HepG2 (cell line): ENCODE measurements around the gene NDST1. TPM values are rescaled to one million over a fixed set of nuclear protein-coding genes. Genes with fewer than 3 reads are reported as not detected.

Experiments
- EEA1 ChIP-seq: sonication (generic); formaldehyde crosslinking; IDR thresholded peaks from 2 replicates; pipeline ENCODE4 v1.5.1; 2020; ENCODE audit warnings: mild to moderate bottlenecking, missing genetic modification reagents, borderline replicate concordance
- GLI4 ChIP-seq: sonication (generic); formaldehyde crosslinking; IDR thresholded peaks from 2 replicates; pipeline ENCODE4 v1.5.1; 2020; ENCODE audit warnings: missing genetic modification reagents, mild to moderate bottlenecking, moderate library complexity, borderline replicate concordance
- HOXA9 ChIP-seq: sonication (generic); formaldehyde crosslinking; IDR thresholded peaks from 2 replicates; pipeline ENCODE4 v1.8.1; 2022; ENCODE audit warnings: missing genetic modification reagents, mild to moderate bottlenecking, moderate library complexity, borderline replicate concordance
- IRX3 ChIP-seq: sonication (generic); formaldehyde crosslinking; IDR thresholded peaks from 2 replicates; pipeline ENCODE4 v1.8.1; 2023; ENCODE audit warnings: mild to moderate bottlenecking, low read depth, missing genetic modification reagents, borderline replicate concordance
- KAT7 ChIP-seq: IDR thresholded peaks from 2 replicates; pipeline ENCODE4 v1.6.1; 2018; ENCODE audit warnings: borderline replicate concordance, missing compliant biosample characterization
- RXRB ChIP-seq: IDR thresholded peaks from 2 replicates; pipeline ENCODE4 v1.6.1; 2016; ENCODE audit warnings: borderline replicate concordance, missing genetic modification reagents, missing compliant biosample characterization
- TRIM24 ChIP-seq: sonication (generic); formaldehyde crosslinking; IDR thresholded peaks from 2 replicates; pipeline ENCODE4 v1.8.0; 2022; ENCODE audit warnings: mild to moderate bottlenecking, missing genetic modification reagents
- ZNF124 ChIP-seq: sonication (generic); formaldehyde crosslinking; IDR thresholded peaks from 2 replicates; pipeline ENCODE4 v1.4.0; 2020; ENCODE audit warnings: missing genetic modification reagents
- ZNF3 ChIP-seq: IDR thresholded peaks from 2 replicates; pipeline ENCODE4 v1.7.0; 2017; ENCODE audit warnings: inconsistent platforms
- ZNF883 ChIP-seq: sonication (generic); formaldehyde crosslinking; IDR thresholded peaks from 2 replicates; pipeline ENCODE4 v1.5.1; 2020; ENCODE audit warnings: mild to moderate bottlenecking, missing genetic modification reagents; ENCODE audit errors: not compliant biosample characterization
- polyA plus RNA-seq, 8 experiments: library from polyadenylated mRNA; depleted of rRNA in 3 of 8; stranded (reverse) in 7 of 8; unstranded in 1 of 8; fragments of >200 nt; fragmentation: Illumina TruSeq in 4 of 8; extraction: Trizol in 4 of 8; gene quantifications; 2 replicates each; pipeline versions ENCODE4 v1.2.1 to v1.2.3, GENCODE V29; 2011 to 2016; ENCODE audit warnings: low read depth in 4 of 8, missing spikeins in 1 of 8, mixed read lengths in 1 of 8; ENCODE audit not compliant: insufficient read depth in 1 of 8
- total RNA-seq, 5 experiments: library from RNA; depleted of rRNA; stranded (reverse); fragments of >200 nt; fragmentation: Illumina TruSeq; extraction: Trizol; gene quantifications; 2 replicates each; pipeline ENCODE4 v1.2.3, GENCODE V29; 2016; ENCODE audit warnings: low read depth in 1 of 5
- TF ChIP-seq, protein P1 (sequence below): sonication (generic); formaldehyde crosslinking; IDR thresholded peaks from 2 replicates; pipeline ENCODE4 v1.5.0; 2020; ENCODE audit warnings: missing genetic modification reagents
- TF ChIP-seq, protein P2 (sequence below): conservative IDR thresholded peaks from 2 replicates; pipeline ENCODE4 v1.6.1; 2018; ENCODE audit warnings: missing genetic modification reagents
- TF ChIP-seq, protein P3 (sequence below): sonication (generic); formaldehyde crosslinking; IDR thresholded peaks from 2 replicates; pipeline ENCODE4 v1.9.0; 2021; ENCODE audit warnings: missing genetic modification reagents, borderline replicate concordance
- TF ChIP-seq, protein P4 (sequence below): IDR thresholded peaks from 2 replicates; pipeline ENCODE4 v1.6.1; 2016; ENCODE audit warnings: mild to moderate bottlenecking, missing biosample characterization, missing genetic modification reagents
- TF ChIP-seq, protein P5 (sequence below): IDR thresholded peaks from 2 replicates; pipeline ENCODE4 v1.6.1; 2016; ENCODE audit warnings: missing genetic modification reagents, missing compliant biosample characterization
- TF ChIP-seq, protein P6 (sequence below): sonication (generic); formaldehyde crosslinking; IDR thresholded peaks from 2 replicates; pipeline ENCODE4 v1.4.0; 2020; ENCODE audit warnings: missing genetic modification reagents
- TF ChIP-seq, protein P7 (sequence below): sonication (generic); formaldehyde crosslinking; IDR thresholded peaks from 2 replicates; pipeline ENCODE4 v1.5.1; 2020; ENCODE audit warnings: mild to moderate bottlenecking, missing genetic modification reagents, moderate library complexity
- TF ChIP-seq, protein P8 (sequence below): sonication (generic); formaldehyde crosslinking; IDR thresholded peaks from 2 replicates; pipeline ENCODE4 v1.5.0; 2020; ENCODE audit warnings: mild to moderate bottlenecking, low read depth, missing genetic modification reagents, borderline replicate concordance

The NDST1 gene
- total and polyA plus RNA-seq, 2 of the 13 experiments (the other 11 are each of a cell fraction or from before 2014, with no cell fraction given) = 23.8 to 26.2 TPM

DNA sequence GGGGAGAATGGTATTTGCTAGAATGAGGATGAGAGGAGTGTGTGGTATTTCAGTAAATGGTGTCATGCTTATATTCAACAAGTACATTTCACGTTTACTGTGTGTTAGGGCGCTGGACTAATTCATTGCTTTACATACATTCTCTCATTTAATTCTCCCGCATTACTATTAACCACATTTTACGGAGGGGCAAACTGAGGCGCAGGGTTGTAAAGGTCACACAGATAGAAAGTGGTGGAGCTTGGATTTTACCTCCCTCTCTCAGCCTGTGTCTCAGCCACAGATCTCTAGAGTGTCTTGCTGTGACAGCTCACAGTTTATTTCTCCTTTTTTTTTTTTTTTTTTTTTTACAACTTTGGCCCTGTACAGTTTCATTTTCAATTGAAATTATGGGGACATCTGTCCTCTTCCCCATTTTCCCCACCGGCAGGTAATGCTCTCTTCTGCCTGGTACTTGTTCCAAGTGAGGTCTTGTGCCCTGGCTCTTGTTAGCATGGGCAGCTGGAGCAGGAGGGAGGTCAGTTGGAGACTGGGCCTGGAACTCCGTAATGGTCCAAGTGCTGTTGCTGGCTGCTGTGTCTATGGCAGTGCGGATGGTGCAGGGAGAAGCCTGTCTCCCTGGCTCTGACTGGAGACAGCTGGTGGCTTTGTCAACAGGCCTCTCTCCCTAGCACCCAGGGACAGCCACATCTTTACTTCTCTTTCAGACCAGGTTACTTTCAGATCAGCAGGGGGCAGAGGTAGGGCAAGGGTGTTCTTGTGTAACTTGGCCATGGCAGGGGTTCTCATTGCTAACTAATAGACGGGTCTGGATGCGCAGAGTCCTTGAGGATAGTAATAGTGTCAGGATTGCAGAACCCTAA is 20.5 kb upstream of the NDST1 start (continued):
- TF ChIP-seq, protein P1, sequence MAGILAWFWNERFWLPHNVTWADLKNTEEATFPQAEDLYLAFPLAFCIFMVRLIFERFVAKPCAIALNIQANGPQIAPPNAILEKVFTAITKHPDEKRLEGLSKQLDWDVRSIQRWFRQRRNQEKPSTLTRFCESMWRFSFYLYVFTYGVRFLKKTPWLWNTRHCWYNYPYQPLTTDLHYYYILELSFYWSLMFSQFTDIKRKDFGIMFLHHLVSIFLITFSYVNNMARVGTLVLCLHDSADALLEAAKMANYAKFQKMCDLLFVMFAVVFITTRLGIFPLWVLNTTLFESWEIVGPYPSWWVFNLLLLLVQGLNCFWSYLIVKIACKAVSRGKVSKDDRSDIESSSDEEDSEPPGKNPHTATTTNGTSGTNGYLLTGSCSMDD (CRISPR knock-in tag) = no peak
- no peak for TF ChIP-seq ZNF883 (CRISPR knock-in tag)
- TF ChIP-seq, protein P2, sequence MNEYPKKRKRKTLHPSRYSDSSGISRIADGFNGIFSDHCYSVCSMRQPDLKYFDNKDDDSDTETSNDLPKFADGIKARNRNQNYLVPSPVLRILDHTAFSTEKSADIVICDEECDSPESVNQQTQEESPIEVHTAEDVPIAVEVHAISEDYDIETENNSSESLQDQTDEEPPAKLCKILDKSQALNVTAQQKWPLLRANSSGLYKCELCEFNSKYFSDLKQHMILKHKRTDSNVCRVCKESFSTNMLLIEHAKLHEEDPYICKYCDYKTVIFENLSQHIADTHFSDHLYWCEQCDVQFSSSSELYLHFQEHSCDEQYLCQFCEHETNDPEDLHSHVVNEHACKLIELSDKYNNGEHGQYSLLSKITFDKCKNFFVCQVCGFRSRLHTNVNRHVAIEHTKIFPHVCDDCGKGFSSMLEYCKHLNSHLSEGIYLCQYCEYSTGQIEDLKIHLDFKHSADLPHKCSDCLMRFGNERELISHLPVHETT (CRISPR knock-in tag) = no peak
- no peak for TF ChIP-seq KAT7 (CRISPR knock-in tag)
- no peak for TF ChIP-seq IRX3 (CRISPR knock-in tag)
- no peak for TF ChIP-seq ZNF124
- TF ChIP-seq, protein P3, sequence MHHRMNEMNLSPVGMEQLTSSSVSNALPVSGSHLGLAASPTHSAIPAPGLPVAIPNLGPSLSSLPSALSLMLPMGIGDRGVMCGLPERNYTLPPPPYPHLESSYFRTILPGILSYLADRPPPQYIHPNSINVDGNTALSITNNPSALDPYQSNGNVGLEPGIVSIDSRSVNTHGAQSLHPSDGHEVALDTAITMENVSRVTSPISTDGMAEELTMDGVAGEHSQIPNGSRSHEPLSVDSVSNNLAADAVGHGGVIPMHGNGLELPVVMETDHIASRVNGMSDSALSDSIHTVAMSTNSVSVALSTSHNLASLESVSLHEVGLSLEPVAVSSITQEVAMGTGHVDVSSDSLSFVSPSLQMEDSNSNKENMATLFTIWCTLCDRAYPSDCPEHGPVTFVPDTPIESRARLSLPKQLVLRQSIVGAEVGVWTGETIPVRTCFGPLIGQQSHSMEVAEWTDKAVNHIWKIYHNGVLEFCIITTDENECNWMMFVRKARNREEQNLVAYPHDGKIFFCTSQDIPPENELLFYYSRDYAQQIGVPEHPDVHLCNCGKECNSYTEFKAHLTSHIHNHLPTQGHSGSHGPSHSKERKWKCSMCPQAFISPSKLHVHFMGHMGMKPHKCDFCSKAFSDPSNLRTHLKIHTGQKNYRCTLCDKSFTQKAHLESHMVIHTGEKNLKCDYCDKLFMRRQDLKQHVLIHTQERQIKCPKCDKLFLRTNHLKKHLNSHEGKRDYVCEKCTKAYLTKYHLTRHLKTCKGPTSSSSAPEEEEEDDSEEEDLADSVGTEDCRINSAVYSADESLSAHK (CRISPR knock-in tag) = no peak
- no peak for TF ChIP-seq EEA1
- TF ChIP-seq, protein P4, sequence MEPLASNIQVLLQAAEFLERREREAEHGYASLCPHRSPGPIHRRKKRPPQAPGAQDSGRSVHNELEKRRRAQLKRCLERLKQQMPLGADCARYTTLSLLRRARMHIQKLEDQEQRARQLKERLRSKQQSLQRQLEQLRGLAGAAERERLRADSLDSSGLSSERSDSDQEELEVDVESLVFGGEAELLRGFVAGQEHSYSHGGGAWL (CRISPR knock-in tag) = no peak
- TF ChIP-seq, protein P5, sequence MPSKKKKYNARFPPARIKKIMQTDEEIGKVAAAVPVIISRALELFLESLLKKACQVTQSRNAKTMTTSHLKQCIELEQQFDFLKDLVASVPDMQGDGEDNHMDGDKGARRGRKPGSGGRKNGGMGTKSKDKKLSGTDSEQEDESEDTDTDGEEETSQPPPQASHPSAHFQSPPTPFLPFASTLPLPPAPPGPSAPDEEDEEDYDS = no peak
- TF ChIP-seq, protein P6, sequence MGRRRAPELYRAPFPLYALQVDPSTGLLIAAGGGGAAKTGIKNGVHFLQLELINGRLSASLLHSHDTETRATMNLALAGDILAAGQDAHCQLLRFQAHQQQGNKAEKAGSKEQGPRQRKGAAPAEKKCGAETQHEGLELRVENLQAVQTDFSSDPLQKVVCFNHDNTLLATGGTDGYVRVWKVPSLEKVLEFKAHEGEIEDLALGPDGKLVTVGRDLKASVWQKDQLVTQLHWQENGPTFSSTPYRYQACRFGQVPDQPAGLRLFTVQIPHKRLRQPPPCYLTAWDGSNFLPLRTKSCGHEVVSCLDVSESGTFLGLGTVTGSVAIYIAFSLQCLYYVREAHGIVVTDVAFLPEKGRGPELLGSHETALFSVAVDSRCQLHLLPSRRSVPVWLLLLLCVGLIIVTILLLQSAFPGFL = no peak
- peak; percentile 32; the same call in 1 of the 2 replicates for TF ChIP-seq RXRB
- TF ChIP-seq TRIM24 (CRISPR knock-in tag) = no peak
- TF ChIP-seq, protein P7, sequence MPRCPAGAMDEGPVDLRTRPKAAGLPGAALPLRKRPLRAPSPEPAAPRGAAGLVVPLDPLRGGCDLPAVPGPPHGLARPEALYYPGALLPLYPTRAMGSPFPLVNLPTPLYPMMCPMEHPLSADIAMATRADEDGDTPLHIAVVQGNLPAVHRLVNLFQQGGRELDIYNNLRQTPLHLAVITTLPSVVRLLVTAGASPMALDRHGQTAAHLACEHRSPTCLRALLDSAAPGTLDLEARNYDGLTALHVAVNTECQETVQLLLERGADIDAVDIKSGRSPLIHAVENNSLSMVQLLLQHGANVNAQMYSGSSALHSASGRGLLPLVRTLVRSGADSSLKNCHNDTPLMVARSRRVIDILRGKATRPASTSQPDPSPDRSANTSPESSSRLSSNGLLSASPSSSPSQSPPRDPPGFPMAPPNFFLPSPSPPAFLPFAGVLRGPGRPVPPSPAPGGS (CRISPR knock-in tag) = no peak
- no peak for TF ChIP-seq GLI4 (CRISPR knock-in tag)
- no peak for TF ChIP-seq ZNF3 (CRISPR knock-in tag)
- TF ChIP-seq, protein P8, sequence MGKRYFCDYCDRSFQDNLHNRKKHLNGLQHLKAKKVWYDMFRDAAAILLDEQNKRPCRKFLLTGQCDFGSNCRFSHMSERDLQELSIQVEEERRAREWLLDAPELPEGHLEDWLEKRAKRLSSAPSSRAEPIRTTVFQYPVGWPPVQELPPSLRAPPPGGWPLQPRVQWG (CRISPR knock-in tag) = no peak
- no peak for TF ChIP-seq HOXA9 (CRISPR knock-in tag)
